Keratinocyte (primary cell): ENCODE data around the gene AKAP8L. TPM values are rescaled to one million over a fixed set of nuclear protein-coding genes. Genes with fewer than 3 reads are reported as not detected.
A peak's percentile ranks its signal among the peaks of the same experiment; 100 is the strongest.

Experiments
- DNase-seq: peaks from one replicate; pipeline ENCODE4 v3.0.0-alpha.2; 2011; ENCODE audit warnings: low read depth, missing footprints, low spot score
- FAIRE-seq: peaks from 2 replicates; lab custom pipeline; 2011; peaks lifted over from hg19 to GRCh38; lab: Jason Lieb, UNC
- H2AFZ ChIP-seq: 2 replicates; pipeline ENCODE4 v1.6.0; 2012; ENCODE audit warnings: low read length, control low read depth, inconsistent platforms; ENCODE audit not compliant: control insufficient read depth
- H3K27ac ChIP-seq: 2 replicates; pipeline ENCODE4 v1.5.1; 2011; ENCODE audit warnings: low read length; ENCODE audit not compliant: control insufficient read depth, insufficient read depth
- H3K27me3 ChIP-seq: 3 replicates; pipeline ENCODE4 v1.6.0; 2011; ENCODE audit warnings: low read length; ENCODE audit not compliant: control insufficient read depth, insufficient read depth; ENCODE audit errors: extremely low read depth
- H3K36me3 ChIP-seq, 2 experiments: 2 replicates in 1 of 2; 3 replicates in 1 of 2; pipeline ENCODE4 v1.5.1; 2011; ENCODE audit warnings: low read length in 2 of 2, mild to moderate bottlenecking in 1 of 2; ENCODE audit not compliant: control insufficient read depth in 2 of 2, insufficient read depth in 2 of 2; ENCODE audit errors: extremely low read depth in 1 of 2
- H3K4me1 ChIP-seq: 3 replicates; pipeline ENCODE4 v1.5.1; 2011; ENCODE audit warnings: low read length; ENCODE audit not compliant: control insufficient read depth, insufficient read depth; ENCODE audit errors: extremely low read depth
- H3K4me2 ChIP-seq: 3 replicates; pipeline ENCODE4 v1.6.0; 2011; ENCODE audit warnings: low read depth, low read length; ENCODE audit not compliant: control insufficient read depth, insufficient read depth; ENCODE audit errors: extremely low read depth
- H3K4me3 ChIP-seq, 3 experiments: fragments of 200-600 bp in 1 of 3; sonication (generic) in 1 of 3; 2 replicates in 2 of 3; 3 replicates in 1 of 3; pipeline ENCODE4 v1.5.1; 2011 to 2016; ENCODE audit warnings: low read length in 3 of 3, mild to moderate bottlenecking in 3 of 3, control low read depth in 2 of 3, inconsistent platforms in 1 of 3, low read depth in 1 of 3, mixed read lengths in 1 of 3, mixed run types in 1 of 3, moderate library complexity in 1 of 3; ENCODE audit not compliant: control insufficient read depth in 2 of 3, insufficient read depth in 2 of 3; ENCODE audit errors: extremely low read depth in 1 of 3
- H3K79me2 ChIP-seq: 2 replicates; pipeline ENCODE4 v1.6.0; 2012; ENCODE audit warnings: low read length; ENCODE audit not compliant: control insufficient read depth, insufficient read depth
- H3K9ac ChIP-seq: 3 replicates; pipeline ENCODE4 v1.6.0; 2011; ENCODE audit warnings: low read length; ENCODE audit not compliant: control insufficient read depth, insufficient read depth; ENCODE audit errors: extremely low read depth
- H3K9me1 ChIP-seq: 3 replicates; pipeline ENCODE4 v1.6.0; 2011; ENCODE audit warnings: low read length; ENCODE audit not compliant: control insufficient read depth, insufficient read depth; ENCODE audit errors: extremely low read depth
- H3K9me3 ChIP-seq: 2 replicates; pipeline ENCODE4 v1.5.1; 2012; ENCODE audit warnings: low read depth, low read length; ENCODE audit not compliant: control insufficient read depth
- H4K20me1 ChIP-seq: 3 replicates; pipeline ENCODE4 v1.6.0; 2011; ENCODE audit warnings: low read length; ENCODE audit not compliant: control insufficient read depth, insufficient read depth; ENCODE audit errors: extremely low read depth
- CTCF ChIP-seq, 3 experiments: IDR thresholded peaks in 1 of 3; conservative IDR thresholded peaks in 1 of 3; optimal IDR thresholded peaks in 1 of 3; 2 replicates in 2 of 3; 3 replicates in 1 of 3; pipeline versions ENCODE3 to v1.5.1; 2011; ENCODE audit warnings: low read length in 3 of 3, mild to moderate bottlenecking in 3 of 3, moderate library complexity in 2 of 3, control low read depth in 1 of 3, inconsistent platforms in 1 of 3; ENCODE audit not compliant: insufficient read depth in 2 of 3; ENCODE audit errors: extremely low read depth in 1 of 3
- EZH2 ChIP-seq: IDR thresholded peaks from one replicate; pipeline ENCODE4 v1.6.1; 2012; ENCODE audit warnings: inconsistent platforms, mild to moderate bottlenecking, low read length, moderate library complexity
- dilution Hi-C: fragments of 300-500 bp; cut with MboI; formaldehyde crosslinking; loops from one replicate; pipeline ENCODE4 v1.7.0; 2020; ENCODE audit warnings: low sequenced_read_pairs; ENCODE audit not compliant: extremely low pct_ligation_motif_present
- polyA plus RNA-seq, 5 experiments: library from polyadenylated mRNA; depleted of rRNA in 3 of 5; stranded (reverse) in 3 of 5; stranded (forward) in 1 of 5; unstranded in 1 of 5; fragments of >200 nt; gene quantifications; 1 replicate in 1 of 5; 2 replicates in 3 of 5; 3 replicates in 1 of 5; pipeline versions ENCODE4 v1.2.1 to v1.2.3, GENCODE V29; 2011 to 2012; ENCODE audit warnings: missing spikeins in 2 of 5, low read depth in 1 of 5, low replicate concordance in 1 of 5

AKAP8L gene
- polyA plus RNA-seq, 1 donor (not counting 4 experiments of a cell fraction or from before 2014, with no cell fraction given) = 48.2 TPM

- no peak for FAIRE-seq
- no peak for DNase-seq
- Histone ChIP-seq H3K4me2 (peak overlapping the region; percentile 97), H3K9ac (no peak overlapping the region), H3K27ac (no peak overlapping the region), H3K4me3 (peak overlapping the region in 1 of 3 experiments; percentile 73), H2AFZ (no peak overlapping the region), H3K9me3 (no peaks in the 10 kb centered on the region), H4K20me1 (no peaks in the 10 kb centered on the region), H3K9me1 (no peaks in the 10 kb centered on the region), H3K36me3 (peaks cover 13 to 31% of the 10 kb centered on the region in 2 experiments), H3K4me1 (peaks cover 8% of the 10 kb centered on the region), H3K27me3 (no peaks in the 10 kb centered on the region), H3K79me2 (peaks cover 48% of the 10 kb centered on the region)
- dilution Hi-C loops = no loop called here
- TF ChIP-seq CTCF (optimal IDR thresholded peaks at IDR 0.05 in 1 of 3, IDR thresholded peaks at IDR 0.05 in 1 of 3, conservative IDR thresholded peaks at IDR 0.05 in 1 of 3; ENCODE audit: extremely low read depth in 1 of 3, insufficient read depth in 2 of 3, low read length in 3 of 3) (no peak), EZH2 (no peak)
These were observed 11.8 kb upstream of the AKAP8L start for GRCh38 chr19:15430526-15431120.

- dilution Hi-C loops = no loop called here
- H3K9me1 ChIP-seq = no peaks in the 10 kb centered on the region
- H3K27ac ChIP-seq = no peak overlapping the region
- H4K20me1 ChIP-seq = no peaks in the 10 kb centered on the region
- TF ChIP-seq EZH2 = no peak
- no peak for TF ChIP-seq CTCF (optimal IDR thresholded peaks at IDR 0.05 in 1 of 3, IDR thresholded peaks at IDR 0.05 in 1 of 3, conservative IDR thresholded peaks at IDR 0.05 in 1 of 3; ENCODE audit: extremely low read depth in 1 of 3, insufficient read depth in 2 of 3, low read length in 3 of 3)
- no peaks in the 10 kb centered on the region for H3K27me3 ChIP-seq
- peaks cover 8% of the 10 kb centered on the region for H3K4me1 ChIP-seq
- no peaks in the 10 kb centered on the region for H3K9me3 ChIP-seq
- H3K79me2 ChIP-seq = peaks cover 48% of the 10 kb centered on the region
- FAIRE-seq (no peak), DNase-seq (no peak)
- H3K9ac ChIP-seq = no peak overlapping the region
- no peak overlapping the region for H2AFZ ChIP-seq
- H3K36me3 ChIP-seq = peaks cover 15 to 33% of the 10 kb centered on the region in 2 experiments
- no peak overlapping the region for H3K4me3 ChIP-seq
- H3K4me2 ChIP-seq = no peak overlapping the region
These were observed 11.2 kb upstream of the AKAP8L start for GRCh38 chr19:15429825-15430467.
